Suprapubic skin (tissue), 4 donors: ENCODE results near the gene ASCC2. TPM values are rescaled to one million over a fixed set of nuclear protein-coding genes. Genes with fewer than 3 reads are reported as not detected.
A peak's percentile ranks its signal among the peaks of the same experiment; 100 is the strongest.

Source experiments
- DNase-seq, 2 donors: peaks; one replicate each; pipeline ENCODE4 v3.0.0-alpha.2; 2019; ENCODE audit warnings: low spot score in 2 of 2
- H3K27ac ChIP-seq: fragments of 200-600 bp; sonication (generic); one replicate; pipeline ENCODE4 v1.5.1; 2019
- H3K27me3 ChIP-seq: fragments of 200-600 bp; sonication (generic); one replicate; pipeline ENCODE4 v1.5.1; 2019
- H3K36me3 ChIP-seq: fragments of 200-600 bp; sonication (generic); one replicate; pipeline ENCODE4 v1.5.1; 2019
- H3K4me1 ChIP-seq: fragments of 200-600 bp; sonication (generic); one replicate; pipeline ENCODE4 v1.5.1; 2019
- H3K4me3 ChIP-seq: fragments of 200-600 bp; sonication (generic); one replicate; pipeline ENCODE4 v1.5.1; 2019; ENCODE audit warnings: mild to moderate bottlenecking
- H3K9me3 ChIP-seq: fragments of 200-600 bp; sonication (generic); one replicate; pipeline ENCODE4 v1.5.1; 2019
- EP300 ChIP-seq: sonication (generic); formaldehyde crosslinking; IDR thresholded peaks from one replicate; pipeline ENCODE4 v1.6.1; 2017; ENCODE audit warnings: antibody characterized with exemption
- POLR2A ChIP-seq, 2 donors: fragments of 450-650 bp; IDR thresholded peaks; one replicate each; pipeline ENCODE4 v1.6.1; 2017; ENCODE audit warnings: antibody characterized with exemption in 2 of 2, mild to moderate bottlenecking in 2 of 2, moderate library complexity in 2 of 2
- POLR2AphosphoS5 ChIP-seq, 3 donors: sonication (generic); formaldehyde crosslinking; IDR thresholded peaks; one replicate each; pipeline ENCODE4 v1.6.1; 2017; ENCODE audit warnings: antibody characterized with exemption in 3 of 3
- WGBS: methylation state at CpG from one replicate; pipeline ENCODE4 v1.1.5; 2018; 5-methylcytosine and 5-hydroxymethylcytosine counted together
- total RNA-seq, 4 donors: library from RNA; depleted of rRNA; stranded (reverse); fragments of >200 nt; gene quantifications; one replicate each; pipeline ENCODE4 v1.1.0, GENCODE V29; 2016
- TF ChIP-seq, protein P1 (sequence below), 2 donors: fragments of 200-600 bp in 1 of 2; fragments of 450-650 bp in 1 of 2; sonication (generic) in 1 of 2; IDR thresholded peaks; one replicate each; pipeline ENCODE4 v1.5.1; 2016 to 2019; ENCODE audit warnings: antibody characterized with exemption in 2 of 2, mild to moderate bottlenecking in 1 of 2, moderate library complexity in 1 of 2

The ASCC2 gene
- total RNA-seq, 4 donors from 2014 or later: 35.6 to 57.3 (median 43.2) TPM

DNA sequence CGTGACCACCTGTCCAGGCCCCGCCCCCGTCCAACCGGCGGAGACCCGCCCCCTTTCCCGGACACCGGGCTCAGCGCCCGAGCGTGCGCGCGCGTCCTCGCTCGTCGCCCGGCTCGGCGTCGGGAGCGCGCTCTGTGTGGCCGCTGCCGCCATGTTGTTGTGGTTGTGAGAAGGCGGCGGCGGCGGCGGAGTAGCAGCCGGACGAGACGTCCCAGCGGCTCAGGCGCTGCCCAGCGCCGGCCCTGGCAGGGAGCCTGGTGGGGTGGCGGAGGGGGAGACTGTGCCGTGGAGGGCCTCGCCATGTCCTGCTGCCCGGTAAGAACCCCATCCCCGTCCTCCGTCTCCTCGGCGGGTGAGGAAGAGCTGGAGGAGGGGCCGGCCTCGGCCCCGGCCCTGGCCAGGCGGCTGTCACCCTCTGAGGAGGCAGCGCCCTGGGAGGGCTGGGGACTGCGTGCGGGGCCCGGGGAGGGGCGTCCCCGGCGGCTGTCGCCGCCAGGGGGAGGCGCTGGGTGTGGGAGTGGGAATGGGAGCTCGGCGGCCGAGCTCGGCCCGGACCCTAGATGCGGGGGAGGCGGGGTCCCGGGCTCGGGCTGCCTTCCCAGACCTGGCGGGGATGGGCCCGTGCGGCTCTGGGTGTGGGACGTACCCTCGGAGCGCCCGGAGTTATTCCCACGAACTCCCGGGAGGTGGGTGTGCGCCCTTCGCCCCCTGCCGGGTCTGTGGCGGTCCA is 45.1 kb upstream of the ASCC2 start, which contains the start of gene MTMR3:
Gene MTMR3, plus strand, starts transcription at position 130 of the 730 bp plus-strand sequence. CDS start 87,886 bp downstream, outside the sequence.
- Histone ChIP-seq H3K9me3 (no peaks in the 10 kb centered on the region), H3K27me3 (no peaks in the 10 kb centered on the region), H3K4me3 (peak within 1 kb of the TSS; percentile 96), H3K4me1 (peaks cover 41% of the 10 kb centered on the region), H3K27ac (peak within 1 kb of the TSS; percentile 98), H3K36me3 (no peaks in the 10 kb centered on the region)
- peak in 1 of 2 donors; percentile 65 for TF ChIP-seq POLR2A (IDR thresholded peaks at IDR 0.05)
- no peak for TF ChIP-seq EP300
- TF ChIP-seq, protein P1, sequence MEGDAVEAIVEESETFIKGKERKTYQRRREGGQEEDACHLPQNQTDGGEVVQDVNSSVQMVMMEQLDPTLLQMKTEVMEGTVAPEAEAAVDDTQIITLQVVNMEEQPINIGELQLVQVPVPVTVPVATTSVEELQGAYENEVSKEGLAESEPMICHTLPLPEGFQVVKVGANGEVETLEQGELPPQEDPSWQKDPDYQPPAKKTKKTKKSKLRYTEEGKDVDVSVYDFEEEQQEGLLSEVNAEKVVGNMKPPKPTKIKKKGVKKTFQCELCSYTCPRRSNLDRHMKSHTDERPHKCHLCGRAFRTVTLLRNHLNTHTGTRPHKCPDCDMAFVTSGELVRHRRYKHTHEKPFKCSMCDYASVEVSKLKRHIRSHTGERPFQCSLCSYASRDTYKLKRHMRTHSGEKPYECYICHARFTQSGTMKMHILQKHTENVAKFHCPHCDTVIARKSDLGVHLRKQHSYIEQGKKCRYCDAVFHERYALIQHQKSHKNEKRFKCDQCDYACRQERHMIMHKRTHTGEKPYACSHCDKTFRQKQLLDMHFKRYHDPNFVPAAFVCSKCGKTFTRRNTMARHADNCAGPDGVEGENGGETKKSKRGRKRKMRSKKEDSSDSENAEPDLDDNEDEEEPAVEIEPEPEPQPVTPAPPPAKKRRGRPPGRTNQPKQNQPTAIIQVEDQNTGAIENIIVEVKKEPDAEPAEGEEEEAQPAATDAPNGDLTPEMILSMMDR (IDR thresholded peaks at IDR 0.05): peak in 1 of 2 donors; percentile 49
- peak in 1 of 3 donors; percentile 33 for TF ChIP-seq POLR2AphosphoS5 (IDR thresholded peaks at IDR 0.05)
- DNase-seq: peak; percentile 94 to 95
- WGBS: 2% methylated on average over 27 of the region's 82 CpGs

DNA sequence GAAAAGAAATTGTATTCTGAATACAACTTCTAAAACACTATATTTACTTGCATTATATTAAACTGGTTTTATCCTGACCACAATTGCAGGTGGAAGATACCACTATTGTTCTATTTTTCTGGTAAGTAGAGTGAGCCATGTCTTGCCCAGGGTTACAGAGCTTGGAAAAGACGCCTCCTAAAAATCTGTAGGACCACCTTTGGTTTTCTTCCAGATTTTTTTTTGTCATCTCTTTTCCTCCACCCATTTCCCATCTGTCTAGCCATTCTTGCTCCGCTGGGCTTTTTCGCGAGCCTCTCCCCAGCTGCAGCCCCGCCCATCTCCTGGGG is 44.6 kb upstream of the ASCC2 start:
- DNase-seq: no peak
- Histone ChIP-seq H3K9me3 (no peaks in the 10 kb centered on the region), H3K4me1 (peaks cover 41% of the 10 kb centered on the region), H3K27ac (peak overlapping the region; percentile 98), H3K27me3 (no peaks in the 10 kb centered on the region), H3K36me3 (no peaks in the 10 kb centered on the region), H3K4me3 (peak overlapping the region; percentile 96)
- WGBS: 2% methylated on average over 5 of the region's 5 CpGs
- TF ChIP-seq POLR2A (IDR thresholded peaks at IDR 0.05) (no peak), EP300 (no peak), POLR2AphosphoS5 (IDR thresholded peaks at IDR 0.05) (no peak)
- TF ChIP-seq, protein P1 (IDR thresholded peaks at IDR 0.05): no peak

DNA sequence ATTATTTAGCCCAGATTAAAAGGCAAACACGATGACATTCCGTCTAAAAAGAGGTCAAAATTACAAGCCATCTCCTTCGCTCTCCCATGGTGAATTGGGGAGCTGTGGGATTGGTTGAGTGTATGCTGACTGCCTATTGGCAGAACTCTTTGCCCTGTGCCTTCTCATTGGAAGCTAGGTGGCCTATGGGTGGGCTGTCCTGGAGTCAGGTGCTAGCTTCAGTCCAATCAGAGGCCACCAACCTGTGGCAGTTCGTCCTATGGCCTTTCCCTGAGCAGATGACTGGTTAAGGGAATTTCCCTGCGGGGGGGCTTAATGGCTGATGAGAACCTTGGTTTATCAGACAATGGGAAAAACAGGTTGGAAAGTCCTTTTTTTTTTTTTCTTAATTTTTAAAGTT is 41.7 kb upstream of the ASCC2 start:
- TF ChIP-seq, protein P1 (IDR thresholded peaks at IDR 0.05): no peak
- TF ChIP-seq EP300 (no peak), POLR2A (IDR thresholded peaks at IDR 0.05) (no peak), POLR2AphosphoS5 (IDR thresholded peaks at IDR 0.05) (no peak)
- WGBS: 97% methylated on average over 5 of the region's 5 CpGs
- H3K27me3 ChIP-seq: no peaks in the 10 kb centered on the region
- H3K4me1 ChIP-seq: peaks cover 12% of the 10 kb centered on the region
- H3K36me3 ChIP-seq: no peaks in the 10 kb centered on the region
- H3K27ac ChIP-seq: no peak overlapping the region
- H3K4me3 ChIP-seq: no peak overlapping the region
- no peak for DNase-seq
- H3K9me3 ChIP-seq: no peaks in the 10 kb centered on the region

DNA sequence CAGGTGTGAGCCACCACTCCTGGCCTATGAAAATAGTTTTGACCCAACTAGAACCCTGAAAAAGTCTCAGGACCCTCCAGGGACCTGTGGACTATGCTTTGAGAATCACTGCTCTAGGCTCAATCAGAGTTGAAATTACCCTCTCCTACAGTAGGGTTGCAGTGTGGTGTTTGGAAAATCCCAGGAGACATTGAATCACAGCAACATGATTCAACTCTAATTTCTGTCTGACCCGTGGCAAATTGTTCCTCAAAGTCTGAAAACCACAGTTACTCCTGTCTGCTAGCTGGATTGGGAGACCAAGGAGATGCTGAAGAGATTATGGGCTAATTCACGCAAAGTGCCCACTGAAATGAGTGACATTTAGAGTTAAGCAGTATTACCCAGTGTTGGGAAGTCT is 39.5 kb upstream of the ASCC2 start:
- Histone ChIP-seq H3K36me3 (no peaks in the 10 kb centered on the region), H3K9me3 (no peaks in the 10 kb centered on the region), H3K4me3 (no peak overlapping the region), H3K27ac (no peak overlapping the region), H3K27me3 (no peaks in the 10 kb centered on the region), H3K4me1 (peaks cover under 1% of the 10 kb centered on the region)
- no peak for TF ChIP-seq EP300
- TF ChIP-seq POLR2A (IDR thresholded peaks at IDR 0.05): no peak
- TF ChIP-seq, protein P1 (IDR thresholded peaks at IDR 0.05): no peak
- TF ChIP-seq POLR2AphosphoS5 (IDR thresholded peaks at IDR 0.05): no peak
- 58% methylated on average over 2 of the region's 2 CpGs for whole genome bisulfite sequencing
- DNase-seq: no peak

DNA sequence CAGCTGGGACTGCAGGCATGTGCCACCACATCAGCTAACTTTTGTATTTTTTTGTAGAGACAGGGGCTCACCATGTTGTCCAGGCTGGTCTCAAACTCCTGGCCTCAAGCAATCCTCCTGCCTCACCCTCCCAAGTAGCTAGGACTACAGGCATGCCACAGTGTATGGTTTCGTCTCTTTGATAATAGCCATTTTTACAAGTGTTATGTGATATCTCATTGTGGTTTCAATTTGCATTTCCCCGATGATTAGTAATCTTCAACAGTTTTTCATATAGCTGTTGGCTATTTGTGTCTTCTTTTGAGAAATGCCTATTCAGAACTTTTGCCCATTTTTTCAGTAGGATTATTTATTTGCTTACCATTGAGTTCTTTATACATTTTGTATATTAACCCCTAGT is 35.9 kb upstream of the ASCC2 start:
- DNase-seq: no peak
- 69% methylated on average over 2 of the region's 2 CpGs for WGBS

More for the DNA sequence above, 35.9 kb upstream of the ASCC2 start:
- no peak for TF ChIP-seq EP300
- TF ChIP-seq POLR2AphosphoS5 (IDR thresholded peaks at IDR 0.05): no peak
- TF ChIP-seq, protein P1 (IDR thresholded peaks at IDR 0.05): no peak
- no peak for TF ChIP-seq POLR2A (IDR thresholded peaks at IDR 0.05)
- Histone ChIP-seq H3K36me3 (no peaks in the 10 kb centered on the region), H3K9me3 (no peaks in the 10 kb centered on the region), H3K27ac (no peak overlapping the region), H3K27me3 (no peaks in the 10 kb centered on the region), H3K4me3 (no peak overlapping the region), H3K4me1 (no peaks in the 10 kb centered on the region)
